ENCODE data around the gene NCL.
"Not testable (repeated sequence)": the region's sequence is repeated elsewhere in the genome, so short reads cannot be mapped to it uniquely, and the experiment has no call there.

The NCL gene

GRCh38 chr2:231467613-231468530, 3.6 kb upstream of the NCL start:
- no peak for DNase-seq

GRCh38 chr2:231467016-231467545, 2.8 kb upstream of the NCL start:
- no peak for DNase-seq

- DNase-seq: peak; percentile 98
Measured at GRCh38 chr2:231464576-231465540, 574 bp upstream of the NCL start.

- no peak for DNase-seq
Measured at GRCh38 chr2:231462729-231463465, 1.4 kb downstream of the NCL start.

GRCh38 chr2:231461516-231461971, 2.7 kb downstream of the NCL start:
- no peak for DNase-seq

- not testable (repeated sequence) for DNase-seq
Measured at GRCh38 chr2:231460841-231461240, 3.4 kb downstream of the NCL start.

GRCh38 chr2:231460073-231460835, 4.0 kb downstream of the NCL start:
- no peak for DNase-seq

GRCh38 chr2:231458368-231458767, 5.9 kb downstream of the NCL start:
- DNase-seq: no peak

GRCh38 chr2:231457101-231457500, 7.2 kb downstream of the NCL start:
- no peak for DNase-seq

- no peak for DNase-seq
Measured at GRCh38 chr2:231456295-231457004, 7.8 kb downstream of the NCL start.

GRCh38 chr2:231455890-231456289, 8.4 kb downstream of the NCL start:
- no peak for DNase-seq

GRCh38 chr2:231455222-231455621, 9.1 kb downstream of the NCL start:
- no peak for DNase-seq

- DNase-seq: no peak
Measured at GRCh38 chr2:231454361-231454791, 9.9 kb downstream of the NCL start.

GRCh38 chr2:231452799-231453508, 11.3 kb downstream of the NCL start:
- no peak for DNase-seq

GRCh38 chr2:231450548-231450989, 13.7 kb downstream of the NCL start:
- no peak for DNase-seq

GRCh38 chr2:231449503-231450054, 14.7 kb downstream of the NCL start:
- no peak for DNase-seq

GRCh38 chr2:231436957-231437356, 27.3 kb downstream of the NCL start:
- no peak for DNase-seq

GRCh38 chr2:231433990-231434389, 30.3 kb downstream of the NCL start:
- DNase-seq: no peak

GRCh38 chr2:231431606-231432005, 32.7 kb downstream of the NCL start:
- no peak for DNase-seq

GRCh38 chr2:231430437-231430836, 33.8 kb downstream of the NCL start:
- not testable (repeated sequence) for DNase-seq
